Sciatic nerve (tissue), 2 donors: ENCODE measurements around the gene GOLGA8B. TPM values are rescaled to one million over a fixed set of nuclear protein-coding genes. Genes with fewer than 3 reads are reported as not detected.
"Not testable (repeated sequence)": the region's sequence is repeated elsewhere in the genome, so short reads cannot be mapped to it uniquely, and the experiment has no call there.

Experiments
- ATAC-seq: fragments of 200-7000 bp; cut with Tn5 transposase; one replicate; pipeline ENCODE4 v1.9.1; 2020; ENCODE audit warnings: mild to moderate bottlenecking, moderate library complexity
- DNase-seq: peaks from one replicate; pipeline ENCODE4 v3.0.0-alpha.2; 2020; ENCODE audit warnings: low spot score
- intact Hi-C: fragments of 100-400 bp; cut with DNase I; formaldehyde crosslinking; loops from one replicate; pipeline ENCODE4 v1.14.2; 2022
- total RNA-seq: library from RNA; stranded (reverse); fragmentation: NEBNext Ultra II Directional; extraction: Animal tissue kit (Norgen Biotek cat#: 25700); gene quantifications from one replicate; pipeline ENCODE4 v1.2.1, GENCODE V29; 2021
- donor health status: DM: no; HTN: no; CAD: no.
- donor health status: DM: no; HTN: no; CAD: no.

The GOLGA8B gene
- total RNA-seq = 112 TPM

GRCh38 chr15:34583399-34584329 lies at the start of gene GOLGA8B:
Gene GOLGA8B (minus strand): TSS chr15:34583651. CDS start chr15:34535912, 47,739 bp downstream.
- DNase-seq = peak; percentile 63
- peak; percentile 72 for ATAC-seq
- intact Hi-C loops = no loop called here

GRCh38 chr15:34633165-34633564 lies 49.7 kb upstream of the GOLGA8B start:
- intact Hi-C loops, ATAC-seq, DNase-seq: not testable (repeated sequence)

- DNase-seq = no peak
- intact Hi-C loops = loop anchor here (10.0 kb wide), 1 partner anchor 296 kb away; no protein-coding TSS in a partner anchor
- ATAC-seq = no peak
Measured at GRCh38 chr15:34628577-34629152, 45.2 kb upstream of the GOLGA8B start.

GRCh38 chr15:34625007-34625406 lies 41.6 kb upstream of the GOLGA8B start:
- intact Hi-C loops = loop anchor here (10.0 kb wide), 1 partner anchor 300 kb away; no protein-coding TSS in a partner anchor
- DNase-seq (no peak), ATAC-seq (no peak)

- DNase-seq (no peak), ATAC-seq (no peak)
- intact Hi-C loops = loop anchor here (10.0 kb wide), 1 partner anchor 303 kb away; no protein-coding TSS in a partner anchor
Measured at GRCh38 chr15:34621675-34622074, 38.2 kb upstream of the GOLGA8B start.

GRCh38 chr15:34620814-34621213 lies 37.4 kb upstream of the GOLGA8B start:
- no peak for ATAC-seq
- intact Hi-C loops = loop anchor here (10.0 kb wide), 1 partner anchor 304 kb away; no protein-coding TSS in a partner anchor
- no peak for DNase-seq

GRCh38 chr15:34620142-34620541 lies 36.7 kb upstream of the GOLGA8B start:
- no peak for DNase-seq
- ATAC-seq = no peak
- intact Hi-C loops = loop anchor here (10.0 kb wide), 1 partner anchor 305 kb away; no protein-coding TSS in a partner anchor

GRCh38 chr15:34619151-34619550 lies 35.7 kb upstream of the GOLGA8B start:
- DNase-seq = no peak
- ATAC-seq = no peak
- intact Hi-C loops = no loop called here

GRCh38 chr15:34618073-34618472 lies 34.6 kb upstream of the GOLGA8B start:
- intact Hi-C loops = no loop called here
- ATAC-seq = no peak
- DNase-seq = no peak

GRCh38 chr15:34616613-34617012 lies 33.2 kb upstream of the GOLGA8B start:
- ATAC-seq (no peak), DNase-seq (no peak)
- intact Hi-C loops = no loop called here

GRCh38 chr15:34613997-34614396 lies 30.5 kb upstream of the GOLGA8B start:
- intact Hi-C loops = no loop called here
- DNase-seq = no peak
- ATAC-seq = no peak

- no peak for DNase-seq
- intact Hi-C loops = no loop called here
- ATAC-seq = no peak
Measured at GRCh38 chr15:34613301-34613700, 29.9 kb upstream of the GOLGA8B start.

GRCh38 chr15:34610354-34610753 lies 26.9 kb upstream of the GOLGA8B start:
- intact Hi-C loops = no loop called here
- no peak for DNase-seq
- no peak for ATAC-seq

GRCh38 chr15:34609102-34610057 lies 25.9 kb upstream of the GOLGA8B start:
- intact Hi-C loops = no loop called here
- DNase-seq = no peak
- ATAC-seq = no peak

- DNase-seq (no peak), ATAC-seq (no peak)
- intact Hi-C loops = no loop called here
Measured at GRCh38 chr15:34608517-34608916, 25.1 kb upstream of the GOLGA8B start.

GRCh38 chr15:34607832-34608231 lies 24.4 kb upstream of the GOLGA8B start:
- ATAC-seq (no peak), DNase-seq (no peak)
- intact Hi-C loops = no loop called here

GRCh38 chr15:34606545-34606944 lies 23.1 kb upstream of the GOLGA8B start:
- intact Hi-C loops = no loop called here
- ATAC-seq (no peak), DNase-seq (no peak)

GRCh38 chr15:34606131-34606530 lies 22.7 kb upstream of the GOLGA8B start:
- intact Hi-C loops = no loop called here
- ATAC-seq (no peak), DNase-seq (no peak)

- ATAC-seq (no peak), DNase-seq (no peak)
- intact Hi-C loops = no loop called here
Measured at GRCh38 chr15:34603095-34603494, 19.6 kb upstream of the GOLGA8B start.
